SK-N-SH (cell line): ENCODE data around the gene DNMBP. TPM values are rescaled to one million over a fixed set of nuclear protein-coding genes. Genes with fewer than 3 reads are reported as not detected.
"Not testable (repeated sequence)": the region's sequence is repeated elsewhere in the genome, so short reads cannot be mapped to it uniquely, and the experiment has no call there.

Source experiments
- CTCF ChIA-PET: fragments of 300-600, 350-600 bp; formaldehyde crosslinking; extraction: SDS; loops from one replicate; lab custom pipeline; 2021; lab: Yijun Ruan, JAX
- POLR2A ChIA-PET: fragments of 350-600 bp; sonication (Branson Sonifier 250); formaldehyde crosslinking; extraction: SDS; loops from one replicate; lab custom pipeline; 2020; ENCODE audit warnings: antibody characterized with exemption, inconsistent platforms; lab: Yijun Ruan, JAX
- DNase-seq: peaks from one replicate; pipeline ENCODE4 v3.0.0; 2012
- H2AFZ ChIP-seq: fragments of 200-600 bp; sonication (generic); 2 replicates; pipeline ENCODE4 v1.8.1; 2016; ENCODE audit warnings: antibody characterized with exemption, mild to moderate bottlenecking, low read depth
- H3F3A ChIP-seq: fragments of 200-600 bp; sonication (generic); replicated peaks from 2 replicates; pipeline ENCODE3; 2016; ENCODE audit warnings: antibody characterized with exemption, mild to moderate bottlenecking; ENCODE audit not compliant: insufficient read depth
- H3K27ac ChIP-seq, 2 experiments: fragments of 200-500 bp in 1 of 2; fragments of 200-600 bp in 1 of 2; sonication (Bioruptor generic) in 1 of 2; sonication (generic), shearing (Covaris generic) in 1 of 2; 2 replicates each; pipeline versions ENCODE4 v1.5.1 to v1.6.1; 2014 to 2016; ENCODE audit warnings: low read depth in 2 of 2, inconsistent platforms in 1 of 2, low read length in 1 of 2, mild to moderate bottlenecking in 1 of 2, mixed read lengths in 1 of 2
- H3K27me3 ChIP-seq: fragments of 200-600 bp; sonication (generic), shearing (Covaris generic); 2 replicates; pipeline ENCODE4 v1.6.1; 2016; ENCODE audit warnings: mixed run types; ENCODE audit not compliant: insufficient read depth
- H3K36me3 ChIP-seq, 2 experiments: fragments of 200-500 bp in 1 of 2; fragments of 200-600 bp in 1 of 2; sonication (Bioruptor generic) in 1 of 2; sonication (generic) in 1 of 2; replicated peaks in 1 of 2; 2 replicates each; pipeline versions ENCODE3 to v1.5.1; 2014 to 2016; ENCODE audit warnings: low read length in 1 of 2, mild to moderate bottlenecking in 1 of 2; ENCODE audit not compliant: insufficient read depth in 2 of 2, control insufficient read depth in 1 of 2
- H3K4me1 ChIP-seq, 2 experiments: fragments of 200-500 bp in 1 of 2; fragments of 200-600 bp in 1 of 2; sonication (Bioruptor generic) in 1 of 2; sonication (generic), shearing (Covaris generic) in 1 of 2; 2 replicates each; pipeline versions ENCODE4 v1.5.1 to v1.6.1; 2014 to 2016; ENCODE audit warnings: low read depth in 1 of 2, low read length in 1 of 2, mixed run types in 1 of 2; ENCODE audit not compliant: insufficient read depth in 2 of 2, control insufficient read depth in 1 of 2
- H3K4me2 ChIP-seq: fragments of 200-600 bp; sonication (generic), shearing (Covaris generic); 2 replicates; pipeline ENCODE4 v1.6.1; 2017; ENCODE audit warnings: mixed run types
- H3K4me3 ChIP-seq, 2 experiments: fragments of 200-500 bp in 1 of 2; fragments of 200-600 bp in 1 of 2; sonication (Bioruptor generic) in 1 of 2; sonication (generic), shearing (Covaris generic) in 1 of 2; 2 replicates each; pipeline versions ENCODE4 v1.5.1 to v1.8.1; 2014 to 2016; ENCODE audit warnings: low read depth in 2 of 2, inconsistent platforms in 1 of 2, low read length in 1 of 2, mild to moderate bottlenecking in 1 of 2, mixed read lengths in 1 of 2, moderate library complexity in 1 of 2
- H3K79me2 ChIP-seq: fragments of 200-600 bp; sonication (generic); 2 replicates; pipeline ENCODE4 v1.8.1; 2017; ENCODE audit warnings: mild to moderate bottlenecking; ENCODE audit not compliant: insufficient read depth
- H3K9ac ChIP-seq: fragments of 200-600 bp; sonication (generic); 2 replicates; pipeline ENCODE4 v1.6.1; 2017; ENCODE audit warnings: mixed run types
- H3K9me2 ChIP-seq: fragments of 200-600 bp; sonication (generic); 2 replicates; pipeline ENCODE4 v1.6.1; 2017; ENCODE audit warnings: mixed run types
- H3K9me3 ChIP-seq: fragments of 200-600 bp; sonication (generic); 2 replicates; pipeline ENCODE4 v1.6.1; 2017; ENCODE audit warnings: mixed run types, mild to moderate bottlenecking, moderate library complexity
- H4K20me1 ChIP-seq: fragments of 200-600 bp; sonication (generic); 2 replicates; pipeline ENCODE4 v1.6.1; 2017; ENCODE audit warnings: mild to moderate bottlenecking, mixed run types; ENCODE audit not compliant: insufficient read depth
- TCF12 ChIP-seq: IDR thresholded peaks from 2 replicates; pipeline ENCODE4 v1.4.0; 2012
- WGBS: methylation state at CpG from one replicate; pipeline ENCODE4 v1.1.6; 2017; ENCODE audit warnings: low lambda C conversion rate; 5-methylcytosine and 5-hydroxymethylcytosine counted together
- polyA plus RNA-seq, 3 experiments: library from polyadenylated mRNA; depleted of rRNA; stranded (reverse); fragments of >200 nt; gene quantifications; 2 replicates each; pipeline ENCODE4 v1.2.3, GENCODE V29; 2012
- TF ChIP-seq, protein P1 (sequence below): IDR thresholded peaks from 2 replicates; pipeline ENCODE4 v1.4.0; 2012; ENCODE audit warnings: low read depth, borderline replicate concordance
- TF ChIP-seq, protein P2 (sequence below): IDR thresholded peaks from 2 replicates; pipeline ENCODE4; 2012

Gene DNMBP
- polyA plus RNA-seq, 1 of the 3 experiments (the other 2 are of a cell fraction) = 40.2 TPM

DNA sequence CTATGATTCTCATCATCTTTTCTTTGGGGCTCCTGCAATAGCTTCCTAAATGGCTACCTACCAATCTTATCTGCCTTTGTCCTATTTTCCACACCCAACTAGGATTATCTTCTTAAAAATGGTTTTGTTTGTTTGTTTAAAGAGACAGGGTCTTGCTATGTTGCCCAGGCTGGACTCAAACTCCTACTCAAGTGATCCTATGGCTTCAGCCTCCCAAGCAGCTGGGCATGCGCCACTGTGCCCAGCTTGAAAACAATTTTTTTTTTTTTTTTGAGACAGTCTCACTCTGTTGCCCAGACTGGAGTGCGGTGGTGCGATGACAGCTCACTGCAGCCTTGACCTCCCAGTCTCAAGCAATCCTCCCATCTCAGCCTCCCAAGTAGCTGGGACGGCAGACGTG is 14.9 kb downstream of the DNMBP start:
- H3K4me3 ChIP-seq = no peak overlapping the region

DNA sequence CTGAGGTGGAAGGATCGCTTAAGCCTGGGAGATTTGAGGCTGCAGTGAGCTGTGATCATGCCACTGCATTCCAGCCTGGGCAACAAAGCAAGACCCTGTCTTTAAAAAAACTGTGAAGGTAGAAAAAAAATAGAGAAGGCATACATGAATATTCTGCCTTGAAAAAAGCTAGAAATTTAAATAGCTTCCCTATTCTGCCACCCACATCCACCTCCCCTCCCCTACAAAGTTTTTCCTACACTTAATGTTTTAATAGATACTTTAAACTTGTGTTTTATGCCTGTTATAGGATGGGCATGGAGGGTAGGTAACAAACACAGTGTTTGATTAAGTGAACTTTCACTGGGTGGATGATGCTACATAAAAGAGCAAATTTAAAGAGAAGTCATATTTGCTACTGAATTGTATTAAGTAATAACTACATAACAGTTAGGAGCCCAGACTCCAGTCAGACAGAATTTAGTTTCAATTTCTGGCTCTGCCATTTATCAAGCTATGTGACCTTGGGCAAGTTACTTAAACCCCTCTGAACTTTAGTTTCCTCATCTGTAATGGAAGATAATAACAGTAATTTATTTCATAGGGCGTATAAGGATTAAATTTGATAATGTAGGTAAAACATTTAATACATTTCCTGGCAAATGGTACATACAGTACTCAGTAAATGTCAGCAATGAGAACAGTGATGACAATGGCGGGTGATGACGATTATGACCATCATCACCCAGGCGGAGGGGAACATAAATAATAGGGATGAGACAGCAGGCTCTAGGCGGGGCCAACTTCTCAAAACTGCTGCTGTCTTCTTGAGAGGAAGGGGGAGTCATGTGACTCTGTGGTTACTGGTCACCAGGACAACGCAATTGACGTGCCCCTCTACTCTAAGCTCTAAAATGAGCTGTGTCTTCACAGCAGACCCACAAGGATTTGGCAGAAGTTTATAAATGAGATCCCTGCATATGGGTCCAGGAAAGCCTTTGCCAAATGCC is 15.8 kb downstream of the DNMBP start:
- ChIA-PET POLR2A (interaction anchor here (0.6 kb wide), 1 partner anchor 1665 kb away, joined by 4 read pairs; no protein-coding TSS in a partner anchor), CTCF (interaction anchor here (1.0 to 8.5 kb wide), 3 partner anchors 13 to 148 kb away, joined by 3 to 64 read pairs (median 11); partner anchors contain the start of gene DNMBP)
- H3K9ac ChIP-seq = no peak overlapping the region
- H3K27ac ChIP-seq = peak overlapping the region; percentile 36 to 83
- peaks cover 100% of the 10 kb centered on the region for H3K79me2 ChIP-seq
- H3K4me2 ChIP-seq = peak overlapping the region; percentile 13; the same call in 1 of the 2 replicates
- H3K4me3 ChIP-seq = no peak overlapping the region
- 58% methylated on average over 8 of the region's 8 CpGs for WGBS
- H2AFZ ChIP-seq = no peak overlapping the region
- H3K27me3 ChIP-seq = no peaks in the 10 kb centered on the region
- no peaks in the 10 kb centered on the region for H3K9me2 ChIP-seq
- H3K4me1 ChIP-seq = peaks cover 4 to 48% of the 10 kb centered on the region in 2 experiments
- H4K20me1 ChIP-seq = peaks cover 93% of the 10 kb centered on the region
- no peak for DNase-seq
- H3K36me3 ChIP-seq = peaks cover 0 to 48% of the 10 kb centered on the region in 2 experiments
- TF ChIP-seq, protein P1, sequence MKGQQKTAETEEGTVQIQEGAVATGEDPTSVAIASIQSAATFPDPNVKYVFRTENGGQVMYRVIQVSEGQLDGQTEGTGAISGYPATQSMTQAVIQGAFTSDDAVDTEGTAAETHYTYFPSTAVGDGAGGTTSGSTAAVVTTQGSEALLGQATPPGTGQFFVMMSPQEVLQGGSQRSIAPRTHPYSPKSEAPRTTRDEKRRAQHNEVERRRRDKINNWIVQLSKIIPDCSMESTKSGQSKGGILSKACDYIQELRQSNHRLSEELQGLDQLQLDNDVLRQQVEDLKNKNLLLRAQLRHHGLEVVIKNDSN = peak; percentile 84
- no peak; the same call in 1 of the 2 replicates for TF ChIP-seq TCF12
- TF ChIP-seq, protein P2, sequence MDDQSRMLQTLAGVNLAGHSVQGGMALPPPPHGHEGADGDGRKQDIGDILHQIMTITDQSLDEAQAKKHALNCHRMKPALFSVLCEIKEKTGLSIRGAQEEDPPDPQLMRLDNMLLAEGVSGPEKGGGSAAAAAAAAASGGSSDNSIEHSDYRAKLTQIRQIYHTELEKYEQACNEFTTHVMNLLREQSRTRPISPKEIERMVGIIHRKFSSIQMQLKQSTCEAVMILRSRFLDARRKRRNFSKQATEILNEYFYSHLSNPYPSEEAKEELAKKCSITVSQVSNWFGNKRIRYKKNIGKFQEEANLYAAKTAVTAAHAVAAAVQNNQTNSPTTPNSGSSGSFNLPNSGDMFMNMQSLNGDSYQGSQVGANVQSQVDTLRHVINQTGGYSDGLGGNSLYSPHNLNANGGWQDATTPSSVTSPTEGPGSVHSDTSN = peak; percentile 67
- TF ChIP-seq, all 33 proteins: peak for 2
- peaks cover 35% of the 10 kb centered on the region for H3F3A ChIP-seq
- no peaks in the 10 kb centered on the region for H3K9me3 ChIP-seq

More for the DNA sequence above, 14.9 kb downstream of the DNMBP start:
- no peak for DNase-seq
- H3K36me3 ChIP-seq = peaks cover 2 to 50% of the 10 kb centered on the region in 2 experiments
- H3K9ac ChIP-seq = no peak overlapping the region
- peaks cover 93% of the 10 kb centered on the region for H4K20me1 ChIP-seq
- H3K4me1 ChIP-seq = peaks cover 4 to 52% of the 10 kb centered on the region in 2 experiments
- 91% methylated on average over 5 of the region's 5 CpGs for WGBS
- H3K9me2 ChIP-seq = no peaks in the 10 kb centered on the region
- ChIA-PET CTCF (interaction anchor here (0.5 to 8.5 kb wide), 4 partner anchors 11 to 1335 kb away, joined by 3 to 64 read pairs (median 7); partner anchors contain the start of gene DNMBP), POLR2A (interaction anchor here (0.6 kb wide), 1 partner anchor 1665 kb away, joined by 4 read pairs; no protein-coding TSS in a partner anchor)
- peaks cover 100% of the 10 kb centered on the region for H3K79me2 ChIP-seq
- H3F3A ChIP-seq = peaks cover 35% of the 10 kb centered on the region
- peak overlapping the region; percentile 13; the same call in 1 of the 2 replicates for H3K4me2 ChIP-seq
- H3K9me3 ChIP-seq = no peaks in the 10 kb centered on the region
- TF ChIP-seq, protein P2 = no peak
- TF ChIP-seq, all 33 proteins: peak for 0
- Histone ChIP-seq H3K27me3 (no peaks in the 10 kb centered on the region), H3K27ac (peak overlapping the region in 1 of 2 experiments; percentile 83; a peak in 3 of 4 replicates), H2AFZ (no peak overlapping the region)

DNA sequence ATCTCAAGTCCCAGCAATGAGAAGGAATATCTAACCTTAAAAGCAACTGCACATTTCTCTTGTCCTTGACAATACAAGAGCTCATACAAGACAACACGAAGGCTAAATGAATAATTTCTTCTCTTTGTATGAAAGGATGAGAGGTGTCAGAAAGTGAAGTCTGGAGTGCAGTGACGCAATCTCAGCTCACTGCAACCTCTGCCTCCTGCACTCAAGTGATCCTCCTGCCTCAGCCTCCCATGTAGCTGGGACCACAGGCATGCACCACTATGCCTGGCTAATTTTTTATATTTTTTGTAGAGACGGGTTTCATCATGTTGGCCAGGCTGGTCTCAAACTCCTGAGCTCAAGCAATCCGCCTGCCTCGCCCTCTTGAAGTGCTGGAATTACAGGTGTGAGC is 24.1 kb downstream of the DNMBP start:
- H3K9me3 ChIP-seq, H2AFZ ChIP-seq, DNase-seq, H3K4me3 ChIP-seq, H3K9me2 ChIP-seq, H3K27me3 ChIP-seq, H3K9ac ChIP-seq, POLR2A ChIA-PET: not testable (repeated sequence)
- CTCF ChIA-PET = interaction anchor here (1.3 to 3.7 kb wide), 3 partner anchors 11 to 139 kb away, joined by 5 to 20 read pairs (median 7); partner anchors contain the start of gene DNMBP
- Histone ChIP-seq H4K20me1 (peaks cover 19% of the 10 kb centered on the region), H3K27ac (peak overlapping the region in 1 of 2 experiments; percentile 94; a peak in 2 of 4 replicates), H3K79me2 (peaks cover 100% of the 10 kb centered on the region), H3F3A (peaks cover 41% of the 10 kb centered on the region), H3K4me2 (0 out of 2 replicates have a peak overlapping the region, but pooled peaks have one; percentile 61), H3K4me1 (peaks cover 9 to 37% of the 10 kb centered on the region in 2 experiments; a peak in 3 of 4 replicates), H3K36me3 (peaks cover 0 to 38% of the 10 kb centered on the region in 2 experiments)
- WGBS = 88% methylated on average over 5 of the region's 5 CpGs
